HG03103 (cell line): Measurements from ENCODE around the gene PTPRN2.
"Not testable (repeated sequence)": the region's sequence is repeated elsewhere in the genome, so short reads cannot be mapped to it uniquely, and the experiment has no call there.

ENCODE experiments used
- ATAC-seq: cut with Tn5 transposase; IDR thresholded peaks from one replicate; pipeline ENCODE4 v1.9.1; 2021; ENCODE audit warnings: low read depth; ENCODE audit not compliant: unreplicated experiment

The PTPRN2 gene

DNA sequence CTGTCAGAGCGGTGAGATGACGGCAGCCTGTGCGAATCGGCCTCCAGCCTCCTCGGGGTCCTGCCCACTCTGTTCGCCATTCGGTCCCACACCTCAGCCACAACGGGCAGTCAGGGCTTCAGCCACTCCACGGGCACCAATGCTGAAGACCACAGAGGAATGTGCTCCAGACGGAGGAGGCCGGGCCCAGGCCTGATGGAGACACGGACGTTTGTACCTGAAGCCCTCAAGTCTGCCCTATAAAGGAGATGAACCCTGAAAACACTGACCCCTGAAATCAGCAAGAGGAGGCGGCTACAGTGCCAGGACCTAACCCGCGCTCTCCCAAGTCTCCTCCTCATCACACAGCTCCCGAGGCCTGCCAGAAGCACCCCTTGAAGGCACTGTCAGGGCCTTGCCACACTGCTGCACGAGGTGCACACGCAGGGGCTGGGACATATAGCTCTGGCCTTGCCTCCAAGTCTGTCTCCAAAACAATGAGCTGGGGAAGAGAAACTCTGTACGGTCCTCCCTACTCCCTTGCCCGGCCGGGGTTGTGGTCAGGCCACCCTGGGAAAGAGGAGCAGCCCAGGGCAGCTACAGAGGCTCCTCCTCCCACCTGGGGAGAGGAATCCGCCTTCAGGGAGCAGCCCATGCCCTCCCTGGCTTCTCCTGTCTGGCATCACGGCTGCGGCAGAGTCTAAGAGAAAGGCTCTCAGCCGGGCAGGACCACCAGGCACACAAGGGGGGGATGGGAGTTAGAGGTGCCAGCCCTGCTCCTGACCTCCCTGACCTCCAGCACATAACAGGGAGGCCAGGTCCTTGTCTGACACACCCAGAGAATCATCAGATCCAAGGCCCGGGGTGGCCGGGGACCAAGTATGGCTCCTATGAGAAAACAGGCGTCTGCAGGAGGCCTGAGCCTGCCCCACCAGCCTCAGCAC, 310.1 kb downstream of the PTPRN2 start:
- ATAC-seq, result no peak

- ATAC-seq, result no peak
Observed at GRCh38 chr7:158276414-158277218, 311.0 kb downstream of the PTPRN2 start.

DNA sequence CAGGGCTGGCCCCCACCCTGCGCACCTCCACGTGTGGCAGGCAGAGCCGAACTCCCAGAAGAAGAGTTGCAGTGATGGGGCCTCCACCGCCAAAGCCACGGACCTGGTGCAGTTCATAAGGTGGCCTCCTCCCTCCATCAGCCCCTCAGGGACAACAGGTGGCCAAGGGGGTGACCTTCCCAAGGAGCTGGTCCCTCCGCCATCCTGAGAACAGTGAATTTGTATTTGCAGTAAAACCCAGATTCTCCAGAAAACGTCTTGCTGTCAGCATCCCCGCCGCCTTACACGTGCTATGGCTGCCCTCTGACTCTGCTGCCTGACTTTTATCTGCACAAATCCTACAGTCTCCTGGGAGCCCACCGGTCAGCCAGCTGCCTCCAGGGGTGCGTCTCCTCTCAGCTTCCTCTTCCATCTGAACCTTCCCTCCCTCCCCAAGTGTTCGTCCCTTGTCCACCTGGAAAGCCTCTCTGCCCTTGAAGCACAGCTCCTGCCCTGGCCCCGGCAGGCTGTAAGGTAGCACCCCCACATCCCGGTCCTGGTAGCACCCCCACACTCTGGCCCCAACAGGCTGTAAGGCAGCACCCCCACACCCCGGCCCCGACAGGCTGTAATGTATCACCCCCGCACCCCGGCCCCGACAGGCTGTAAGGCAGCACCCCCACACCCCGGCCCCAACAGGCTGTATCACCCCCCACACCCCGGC, 311.8 kb downstream of the PTPRN2 start:
- ATAC-seq, result no peak

DNA sequence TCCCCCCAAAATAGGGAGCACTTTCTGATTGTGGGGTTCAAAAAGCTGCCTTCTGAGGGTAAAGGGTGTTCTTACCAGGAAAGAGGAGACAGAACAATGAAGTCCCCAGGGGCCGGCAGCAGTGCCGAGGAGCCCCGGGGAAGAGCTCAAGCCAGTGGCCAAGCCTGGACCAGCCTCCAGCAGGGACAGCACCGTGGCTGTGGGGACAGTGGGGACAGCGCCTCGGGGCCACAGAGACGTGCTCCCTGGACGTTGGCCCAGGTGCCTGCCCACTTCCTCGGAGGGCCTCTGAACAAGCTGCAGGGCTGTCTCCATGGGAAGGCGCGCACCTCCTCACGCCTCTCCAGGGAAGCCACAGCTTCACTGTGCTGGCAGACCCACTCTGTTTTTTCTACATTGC, 312.6 kb downstream of the PTPRN2 start:
- ATAC-seq, result no peak

DNA sequence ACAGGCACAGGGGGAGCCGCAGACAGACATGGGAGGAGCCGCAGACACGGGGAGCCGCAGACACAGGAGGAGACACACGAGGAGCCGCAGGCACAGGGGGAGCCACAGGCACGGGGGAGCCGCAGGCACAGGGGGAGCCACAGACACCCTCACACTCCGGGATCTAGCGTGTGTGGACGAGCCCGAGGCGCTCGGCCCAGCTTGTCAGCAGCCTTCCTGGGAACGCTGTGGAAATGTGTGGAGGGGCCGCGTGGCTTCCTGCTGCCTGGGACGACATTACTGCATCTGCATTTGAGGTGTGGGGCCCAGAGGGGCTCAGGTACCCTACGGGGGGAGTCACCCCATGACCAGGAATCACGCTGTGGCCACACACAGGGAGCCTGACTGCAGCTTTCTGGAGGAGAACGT, 313.2 kb downstream of the PTPRN2 start:
- no peak for ATAC-seq

- not testable (repeated sequence) for ATAC-seq
Observed at GRCh38 chr7:158273756-158274342, 313.8 kb downstream of the PTPRN2 start.

GRCh38 chr7:158273138-158273651, 314.4 kb downstream of the PTPRN2 start:
- no peak for ATAC-seq

- no peak for ATAC-seq
Observed at GRCh38 chr7:158272509-158273137, 315.0 kb downstream of the PTPRN2 start.

DNA sequence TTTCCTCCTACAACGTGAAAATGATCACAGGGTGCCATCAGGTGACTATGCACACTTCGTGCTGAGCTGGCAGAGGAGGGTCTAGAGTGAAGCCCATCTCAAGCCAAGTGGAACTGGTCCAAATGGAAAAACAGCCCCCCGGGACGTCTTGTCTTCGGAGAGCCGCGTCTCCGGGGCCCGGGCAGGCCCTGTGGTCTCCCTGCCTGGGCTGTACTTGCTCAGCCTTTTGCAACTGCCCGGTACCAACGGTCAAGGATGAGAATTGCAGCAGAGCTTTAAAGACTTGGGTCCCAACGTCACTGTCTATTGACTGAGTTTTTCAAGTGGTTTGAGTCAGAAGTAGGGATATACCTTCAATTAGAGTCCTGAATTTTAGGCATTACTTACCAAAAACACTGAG, 315.5 kb downstream of the PTPRN2 start:
- ATAC-seq, result no peak

DNA sequence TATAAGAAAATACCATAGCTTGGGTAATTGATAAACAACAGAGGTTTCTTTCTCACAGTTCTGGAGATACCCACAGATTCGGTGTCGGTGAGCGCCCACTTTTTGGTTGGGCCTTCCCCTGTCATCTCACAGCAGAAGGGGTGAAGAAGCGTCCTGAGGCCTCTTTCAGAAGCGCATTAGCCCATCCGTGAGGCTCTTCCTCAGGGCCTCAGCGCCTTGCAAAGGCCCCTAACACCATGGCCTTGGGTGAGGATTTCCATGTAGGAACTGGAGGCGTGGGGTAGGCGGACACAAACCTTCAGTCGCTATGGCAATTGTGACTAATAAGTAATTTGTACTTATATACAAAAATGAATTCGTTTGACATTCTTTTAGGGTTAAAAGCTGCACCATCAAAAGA, 316.0 kb downstream of the PTPRN2 start:
- ATAC-seq, result no peak

DNA sequence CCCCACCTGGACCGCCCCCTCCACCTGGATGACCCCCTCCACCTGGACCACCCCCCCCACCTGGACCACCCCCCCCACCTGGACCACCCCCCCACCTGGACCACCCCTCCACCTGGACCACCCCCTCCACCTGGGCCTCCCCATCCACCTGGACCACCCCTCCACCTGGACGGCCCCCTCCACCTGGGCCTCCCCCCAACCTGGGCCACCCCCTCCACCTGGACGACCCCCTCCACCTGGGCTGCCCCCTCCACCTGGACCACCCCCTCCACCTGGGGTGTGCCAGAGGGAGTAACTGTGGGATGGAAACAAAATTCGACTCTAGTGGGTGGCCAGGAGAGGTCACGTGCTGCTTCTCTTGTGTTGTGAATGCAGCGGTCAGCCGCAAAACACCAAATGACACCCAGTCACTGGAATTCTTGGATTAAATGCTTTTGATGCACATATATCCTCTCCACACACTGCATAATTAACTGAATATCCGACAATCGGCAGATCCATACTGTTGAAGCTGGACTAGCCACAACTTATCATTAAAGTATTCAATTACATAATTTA, 316.7 kb downstream of the PTPRN2 start:
- no peak for ATAC-seq

DNA sequence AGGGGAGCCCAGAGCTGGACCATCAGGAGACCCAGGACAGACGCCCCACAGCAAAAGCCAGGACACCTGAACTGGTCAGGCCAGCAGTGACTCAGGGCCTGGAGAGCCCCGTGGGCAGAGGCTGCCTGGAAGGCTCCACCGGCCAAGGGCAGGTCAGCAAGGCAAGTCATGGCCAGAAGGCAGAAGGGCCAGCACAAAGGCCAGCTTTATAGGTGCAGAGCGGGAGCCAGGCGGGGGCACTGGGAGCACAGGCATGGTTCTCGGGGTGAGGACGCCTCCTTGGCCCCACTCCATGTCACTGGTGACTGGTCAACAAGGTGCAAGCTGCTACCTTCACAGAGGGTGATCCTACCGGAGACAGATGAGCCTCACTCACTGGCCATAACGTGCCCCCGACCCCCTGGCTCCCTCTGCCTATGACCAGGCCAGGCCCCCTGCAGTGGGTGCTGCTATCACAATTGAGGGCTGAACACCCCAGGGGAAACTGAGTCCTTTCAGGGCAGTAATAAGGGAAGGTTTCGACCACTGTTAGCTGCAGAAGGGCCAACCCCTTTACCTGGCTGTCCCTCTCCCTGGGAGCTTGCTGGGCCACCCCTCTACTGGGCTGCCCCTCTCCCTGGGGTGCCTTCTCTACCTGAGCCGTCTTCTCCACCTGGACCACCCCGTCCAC, 317.4 kb downstream of the PTPRN2 start:
- no peak for ATAC-seq

GRCh38 chr7:158268816-158269535, 318.6 kb downstream of the PTPRN2 start:
- ATAC-seq, result no peak

- ATAC-seq, result no peak
Observed at GRCh38 chr7:158267742-158268435, 319.7 kb downstream of the PTPRN2 start.

DNA sequence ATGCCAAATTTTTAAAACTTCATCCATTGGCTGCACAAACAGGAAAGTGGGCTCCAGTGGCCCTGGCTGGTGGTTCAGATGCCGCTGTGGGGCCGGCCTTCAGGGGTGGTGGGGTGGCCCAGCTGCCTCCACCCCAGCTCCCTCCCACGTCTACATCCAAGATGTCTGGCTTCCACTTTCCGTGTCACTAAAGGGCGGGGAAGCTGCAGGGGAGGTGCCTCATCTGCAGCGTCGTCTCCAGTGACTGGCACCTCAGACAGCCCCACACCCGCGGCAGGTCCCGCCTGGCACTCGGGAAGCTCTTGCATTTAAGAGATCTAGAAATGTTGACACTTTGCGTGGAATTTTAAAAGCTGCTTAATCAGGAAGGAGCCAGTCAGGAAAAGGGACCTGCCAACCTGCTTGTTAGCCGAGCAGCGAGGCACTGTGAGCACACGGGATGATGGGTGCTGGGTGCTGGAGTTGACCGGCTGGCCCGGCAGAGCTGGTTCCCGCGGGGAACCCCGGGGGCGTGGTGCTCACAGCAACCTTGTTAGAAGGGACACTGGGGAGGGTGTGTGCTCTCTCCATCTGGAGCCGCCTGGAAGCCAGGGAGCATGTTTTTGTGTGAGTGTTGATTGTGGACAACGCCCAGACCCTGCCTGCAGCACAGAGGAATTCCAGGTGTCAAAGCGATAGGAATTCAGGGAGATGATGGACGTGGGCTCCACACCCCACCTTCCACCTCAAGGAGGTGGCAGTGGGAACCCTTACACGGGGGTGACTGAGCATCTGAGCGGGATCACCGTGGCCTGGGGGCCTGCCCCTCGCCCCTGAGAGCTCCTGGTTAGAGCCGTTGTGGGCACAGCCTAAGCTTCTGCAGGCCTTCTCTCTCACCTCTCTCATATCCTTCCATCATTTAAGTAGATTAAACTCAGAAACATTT, 320.5 kb downstream of the PTPRN2 start:
- no peak for ATAC-seq

GRCh38 chr7:158266426-158266816, 321.2 kb downstream of the PTPRN2 start:
- ATAC-seq, result no peak

- no peak for ATAC-seq
Observed at GRCh38 chr7:158265743-158266080, 321.9 kb downstream of the PTPRN2 start.
